GM12864 (cell line): Measurements from ENCODE around the gene NEB.
A peak's percentile ranks its signal among the peaks of the same experiment; 100 is the strongest.

ENCODE experiments used
- DNase-seq: peaks from one replicate; pipeline ENCODE4 v3.0.0-alpha.2; 2011; ENCODE audit warnings: low read depth
- H3K4me3 ChIP-seq: 2 replicates; pipeline ENCODE4 v1.5.1; 2011; ENCODE audit warnings: mild to moderate bottlenecking, low read depth, low read length, control low read depth
- CTCF ChIP-seq: IDR thresholded peaks from 2 replicates; pipeline ENCODE4 v1.5.1; 2011; ENCODE audit warnings: low read depth, mild to moderate bottlenecking, moderate library complexity, low read length, control low read depth, inconsistent platforms; ENCODE audit errors: missing control alignments

Gene NEB

GRCh38 chr2:151777487-151777886 lies 43.2 kb upstream of the NEB start:
- no peak for TF ChIP-seq CTCF
- DNase-seq = no peak
- no peak overlapping the region for H3K4me3 ChIP-seq

- no peak for DNase-seq
- no peak overlapping the region for H3K4me3 ChIP-seq
- TF ChIP-seq CTCF = no peak
These were observed 42.1 kb upstream of the NEB start for GRCh38 chr2:151776367-151776766.

- TF ChIP-seq CTCF = no peak
- no peak overlapping the region for H3K4me3 ChIP-seq
- DNase-seq = no peak
These were observed 40.9 kb upstream of the NEB start for GRCh38 chr2:151775057-151775740.

GRCh38 chr2:151774506-151774905 lies 40.2 kb upstream of the NEB start:
- no peak overlapping the region for H3K4me3 ChIP-seq
- no peak for DNase-seq
- no peak for TF ChIP-seq CTCF

- H3K4me3 ChIP-seq = no peak overlapping the region
- DNase-seq = peak; percentile 82
- no peak for TF ChIP-seq CTCF
These were observed 37.5 kb upstream of the NEB start for GRCh38 chr2:151771599-151772358.

- DNase-seq = no peak
- no peak overlapping the region for H3K4me3 ChIP-seq
- TF ChIP-seq CTCF = no peak
These were observed 36.7 kb upstream of the NEB start for GRCh38 chr2:151770995-151771394.

GRCh38 chr2:151769606-151770005 lies 35.3 kb upstream of the NEB start:
- DNase-seq = no peak
- TF ChIP-seq CTCF = no peak
- no peak overlapping the region for H3K4me3 ChIP-seq
